Activated CD8-positive, alpha-beta memory T cell treated with anti-CD3 and anti-CD28 coated beads for 36 hours (primary cell): Measurements from ENCODE around the gene ZMYND12. TPM values are rescaled to one million over a fixed set of nuclear protein-coding genes. Genes with fewer than 3 reads are reported as not detected.

Source experiments
- CTCF ChIA-PET: fragments of 350-600 bp; sonication (Branson Sonifier 250); formaldehyde crosslinking; loops from one replicate; lab custom pipeline; 2021; ENCODE audit warnings: antibody characterized with exemption; lab: Charles Lee
- POLR2A ChIA-PET: fragments of 350-600 bp; sonication (Branson Sonifier 250); formaldehyde crosslinking; loops from one replicate; lab custom pipeline; 2021; ENCODE audit warnings: antibody characterized with exemption; lab: Charles Lee
- total RNA-seq, 2 experiments: library from RNA; stranded (reverse); gene quantifications; one replicate each; pipeline ENCODE4 v1.2.3, GENCODE V29; 2021

ZMYND12 gene
- total RNA-seq, 2 experiments from 2014 or later, result 0.34 to 0.84 TPM

DNA sequence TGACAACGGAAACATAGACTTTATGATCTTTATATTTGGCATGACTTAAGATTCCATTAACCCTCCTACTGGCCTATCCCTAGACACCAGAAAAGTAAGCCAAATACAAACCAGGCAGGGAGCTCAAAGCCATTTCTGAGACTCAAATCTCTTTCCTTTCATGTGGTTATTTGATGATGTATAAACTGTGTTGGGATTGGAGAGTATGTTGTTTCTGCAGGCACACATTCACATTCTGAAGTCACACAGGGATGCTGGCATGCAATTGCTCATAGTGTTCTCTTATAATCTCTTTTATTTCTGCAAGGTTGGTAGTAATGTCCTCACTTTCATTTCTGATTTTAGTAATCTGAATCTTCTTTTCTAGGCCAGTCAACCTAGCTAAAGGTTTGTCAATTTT, 5.8 kb downstream of the ZMYND12 start:
- ChIA-PET POLR2A (no interaction called here), CTCF (no interaction called here)

DNA sequence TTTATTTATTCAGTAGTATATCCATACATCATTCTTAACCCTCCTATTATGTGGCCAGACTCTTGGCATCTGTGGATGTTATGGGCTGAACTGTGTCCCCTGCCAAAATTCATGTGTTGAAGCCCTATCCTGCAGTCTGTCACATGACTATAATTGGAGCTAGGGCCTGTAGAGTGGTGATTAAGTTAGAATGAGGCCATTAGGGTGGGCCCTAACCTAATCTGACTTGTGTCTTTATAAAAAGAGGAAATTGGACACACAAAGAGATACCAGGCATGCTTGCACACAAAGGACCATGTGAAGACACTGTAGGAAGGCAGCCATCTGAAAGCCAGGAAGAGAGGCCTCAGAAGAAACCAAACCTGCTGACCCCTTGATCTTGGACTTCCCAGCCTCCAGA, 6.6 kb downstream of the ZMYND12 start:
- ChIA-PET CTCF (no interaction called here), POLR2A (no interaction called here)

DNA sequence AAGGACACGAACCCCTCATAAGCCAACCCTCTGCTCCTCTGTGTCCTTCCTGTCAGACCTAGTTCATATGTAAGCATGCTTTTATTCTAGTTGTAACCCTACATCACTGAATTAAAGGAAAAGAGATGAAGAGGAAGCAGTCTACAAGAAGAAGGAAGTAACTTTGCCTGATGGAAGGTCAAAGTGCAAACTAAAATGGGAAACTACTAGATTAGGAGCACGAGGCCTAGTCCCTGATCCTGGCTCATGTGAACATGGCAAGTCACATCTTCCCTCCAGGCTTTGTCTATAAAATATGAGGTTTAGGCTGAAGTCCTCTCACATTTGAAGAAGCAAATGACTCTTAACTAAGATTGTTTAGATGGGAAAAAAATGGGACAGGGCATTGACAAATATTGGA, 13.2 kb downstream of the ZMYND12 start:
- POLR2A ChIA-PET, result no interaction called here
- CTCF ChIA-PET, result no interaction called here

DNA sequence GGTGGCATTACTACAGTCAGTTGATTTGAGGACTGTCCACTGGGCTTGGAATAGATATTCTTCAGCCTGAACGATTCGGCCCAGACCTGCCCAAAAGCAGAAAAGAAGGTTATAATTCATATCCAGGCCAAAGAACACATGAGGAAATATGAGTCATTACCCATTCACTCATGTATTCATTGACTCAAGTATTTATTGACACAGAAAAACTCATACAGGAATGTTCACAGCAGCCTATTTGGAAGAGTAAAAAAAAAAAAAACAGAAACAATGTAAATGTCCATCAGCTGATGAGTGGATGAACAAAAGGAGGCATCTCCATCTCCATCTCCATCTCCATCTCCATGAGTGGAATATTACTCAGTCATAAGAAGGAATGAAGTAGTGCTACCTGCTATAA, 15.9 kb downstream of the ZMYND12 start:
- ChIA-PET POLR2A (no interaction called here), CTCF (no interaction called here)

DNA sequence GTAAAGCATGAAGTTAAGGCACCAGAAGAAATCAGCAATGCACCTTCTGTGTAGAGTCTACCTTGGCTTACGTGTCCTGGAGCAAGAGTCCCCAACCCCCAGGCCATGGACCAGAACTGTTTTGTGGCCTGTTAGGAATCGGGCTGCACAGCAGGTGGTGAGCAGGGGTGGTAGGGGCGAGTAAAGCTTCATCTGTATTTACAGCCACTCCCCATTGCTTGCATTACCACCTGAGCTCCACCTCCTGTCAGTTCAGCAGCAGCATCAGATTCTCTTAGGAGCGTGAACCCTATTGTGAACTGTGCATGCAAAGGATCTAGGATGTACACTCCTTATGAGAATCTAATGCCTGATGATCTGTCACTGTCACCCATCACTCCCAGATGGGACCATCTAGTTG, 21.5 kb downstream of the ZMYND12 start:
- CTCF ChIA-PET, result no interaction called here

DNA sequence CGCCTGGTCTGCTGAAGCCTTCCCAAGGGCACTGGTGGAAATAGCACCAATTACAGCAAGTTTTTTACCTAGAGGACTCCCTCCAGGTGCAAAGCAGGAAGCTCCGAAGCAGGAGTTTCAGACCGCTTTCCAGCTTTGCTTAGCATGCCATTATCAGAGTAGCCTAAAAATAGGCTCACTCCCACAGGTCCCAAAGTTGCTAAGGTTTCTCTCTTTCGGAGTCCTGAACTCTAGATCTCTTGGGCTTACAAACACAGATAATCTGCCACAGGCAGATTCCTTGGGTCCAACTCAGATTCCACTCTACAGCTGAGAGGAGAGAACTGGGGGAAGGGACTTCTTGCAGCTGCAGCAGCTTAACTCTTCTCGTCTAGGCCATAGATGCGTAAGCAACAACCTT, 22.5 kb downstream of the ZMYND12 start:
- CTCF ChIA-PET, result no interaction called here

More for the DNA sequence above, 21.5 kb downstream of the ZMYND12 start:
- POLR2A ChIA-PET, result no interaction called here

DNA sequence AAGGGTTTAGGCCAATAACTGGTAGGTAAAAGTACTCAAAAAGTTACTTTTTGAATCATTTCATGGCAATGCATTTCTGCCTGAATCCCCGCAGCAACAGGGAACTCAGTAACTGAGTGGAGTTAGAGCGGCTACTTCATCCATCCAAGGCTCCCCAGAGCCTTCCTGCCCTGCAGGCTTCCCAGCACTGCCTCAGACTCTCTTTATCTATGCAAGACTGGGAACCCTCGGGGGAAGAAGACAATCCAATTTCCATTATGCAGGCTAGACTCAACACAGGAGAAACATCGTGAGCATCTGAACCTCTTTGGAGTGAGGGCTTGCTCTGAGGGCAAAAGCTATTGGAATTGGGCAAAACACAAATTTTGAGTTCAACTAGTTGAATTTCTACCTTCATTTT, 23.1 kb downstream of the ZMYND12 start:
- POLR2A ChIA-PET, result no interaction called here
- CTCF ChIA-PET, result no interaction called here

More for the DNA sequence above, 22.5 kb downstream of the ZMYND12 start:
- POLR2A ChIA-PET, result no interaction called here

DNA sequence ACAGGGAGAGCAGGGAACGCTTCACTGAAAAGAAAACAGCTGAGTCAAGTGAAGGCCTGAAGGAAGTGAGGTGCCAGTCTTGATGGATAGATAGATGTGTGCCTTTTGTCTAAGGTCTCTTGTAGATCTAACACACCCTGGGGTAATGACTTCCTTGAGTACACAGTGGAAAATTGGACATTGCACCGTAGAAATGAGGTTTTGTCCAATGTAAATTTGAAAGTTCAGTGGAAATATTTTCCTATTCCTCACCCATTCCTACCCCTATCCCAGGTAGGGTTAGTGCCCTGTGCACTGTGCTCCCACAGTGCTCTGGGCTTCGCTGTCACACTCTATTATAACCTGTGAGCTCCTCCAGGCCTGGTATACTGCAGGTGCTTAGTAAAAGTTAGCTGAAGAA, 24.3 kb downstream of the ZMYND12 start:
- POLR2A ChIA-PET, result no interaction called here
- CTCF ChIA-PET, result no interaction called here

DNA sequence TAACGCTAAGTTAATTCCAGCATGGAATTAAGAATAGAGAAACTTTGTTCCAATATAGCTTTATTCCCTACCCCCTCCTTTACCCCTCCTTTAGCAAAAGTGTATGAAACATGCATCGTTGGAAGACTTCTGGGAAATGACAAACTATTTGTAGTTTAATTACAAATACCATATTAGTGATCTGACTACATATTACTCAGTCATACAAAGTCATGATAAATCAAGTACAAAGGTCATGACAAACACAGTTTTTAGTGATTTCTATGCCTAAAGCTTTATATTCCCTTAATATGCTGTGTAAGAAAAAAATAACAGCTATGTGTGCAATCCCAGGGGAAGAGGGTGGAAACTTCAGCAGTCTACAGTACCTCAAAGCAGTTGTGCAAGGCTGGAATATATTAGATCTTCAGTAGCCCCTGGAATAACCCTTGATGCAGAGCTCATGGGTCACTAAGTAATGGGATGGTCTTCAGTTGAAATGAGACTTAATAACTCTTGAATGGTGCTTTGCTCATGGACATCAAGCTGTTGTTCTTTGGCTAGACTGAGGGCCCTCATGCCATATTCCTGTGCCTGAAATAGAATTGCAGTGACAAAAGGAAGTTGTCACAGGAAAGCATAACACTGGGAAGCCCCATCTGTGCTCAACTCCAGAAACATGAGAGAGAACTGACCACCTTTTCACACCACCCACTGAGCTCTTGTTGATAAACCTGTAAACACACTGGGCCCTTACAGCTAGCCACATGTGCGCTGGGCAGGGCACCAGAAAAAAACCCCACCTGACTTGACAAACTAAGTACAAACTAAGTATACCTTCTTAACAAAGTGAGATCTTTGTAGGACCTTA, 25.3 kb downstream of the ZMYND12 start:
- POLR2A ChIA-PET, result no interaction called here
- CTCF ChIA-PET, result no interaction called here

DNA sequence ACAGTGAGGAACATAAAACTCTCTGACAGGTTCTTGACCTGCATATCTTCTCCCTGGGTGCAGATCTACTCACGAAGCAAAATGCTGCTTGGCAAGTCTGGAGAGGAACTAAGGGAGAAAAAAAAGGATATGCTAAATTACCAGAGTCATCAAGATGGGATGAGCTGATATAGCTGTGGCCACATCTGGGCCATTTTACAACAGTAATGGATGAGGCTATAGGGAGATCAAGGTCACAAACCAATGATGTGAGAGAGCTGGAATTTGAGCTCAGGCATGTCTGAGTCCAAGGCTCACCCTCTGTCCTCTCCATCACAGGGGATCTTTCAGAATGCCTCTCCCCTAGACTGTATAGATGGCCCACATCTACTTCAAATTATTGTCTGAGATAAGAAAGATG, 26.2 kb downstream of the ZMYND12 start:
- ChIA-PET POLR2A (no interaction called here), CTCF (no interaction called here)

DNA sequence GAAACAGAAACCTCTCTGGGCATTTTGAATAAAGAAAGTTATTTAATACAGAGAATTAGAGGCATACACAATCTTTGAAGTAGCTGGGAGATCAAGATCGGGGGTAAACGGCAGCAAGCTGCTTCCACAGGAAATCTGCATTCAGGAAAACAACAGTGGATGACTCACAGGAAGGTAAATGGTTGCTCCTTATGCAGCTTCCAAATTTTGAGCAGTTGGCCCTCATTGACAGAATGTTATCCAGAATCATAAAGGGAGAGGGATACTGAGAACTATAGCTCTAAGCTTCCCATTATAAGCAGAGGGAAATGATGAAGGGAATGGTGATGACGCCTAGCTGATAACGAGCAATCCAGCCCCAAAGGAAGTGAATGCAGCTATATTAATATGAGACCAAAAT, 28.6 kb downstream of the ZMYND12 start:
- ChIA-PET POLR2A (no interaction called here), CTCF (no interaction called here)

DNA sequence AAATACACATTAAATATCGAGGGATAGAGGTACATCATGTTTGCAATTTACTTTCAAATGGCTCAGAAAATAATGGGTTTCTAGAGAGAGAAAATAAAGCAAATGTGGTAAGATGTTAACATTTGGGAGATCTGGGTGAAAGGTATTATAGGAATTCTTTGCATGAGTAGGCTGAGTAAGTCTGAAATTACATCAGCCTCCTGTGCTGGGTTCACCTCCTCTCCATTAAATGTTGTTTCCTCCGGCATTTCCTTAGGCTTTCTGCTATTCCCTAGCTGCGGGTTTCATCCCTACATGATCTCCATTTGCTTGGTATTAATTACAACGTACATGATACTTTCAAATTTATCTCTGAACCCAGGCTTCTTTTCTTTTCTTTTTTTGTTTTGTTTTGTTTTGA, 31.6 kb downstream of the ZMYND12 start:
- CTCF ChIA-PET, result no interaction called here
- POLR2A ChIA-PET, result no interaction called here

DNA sequence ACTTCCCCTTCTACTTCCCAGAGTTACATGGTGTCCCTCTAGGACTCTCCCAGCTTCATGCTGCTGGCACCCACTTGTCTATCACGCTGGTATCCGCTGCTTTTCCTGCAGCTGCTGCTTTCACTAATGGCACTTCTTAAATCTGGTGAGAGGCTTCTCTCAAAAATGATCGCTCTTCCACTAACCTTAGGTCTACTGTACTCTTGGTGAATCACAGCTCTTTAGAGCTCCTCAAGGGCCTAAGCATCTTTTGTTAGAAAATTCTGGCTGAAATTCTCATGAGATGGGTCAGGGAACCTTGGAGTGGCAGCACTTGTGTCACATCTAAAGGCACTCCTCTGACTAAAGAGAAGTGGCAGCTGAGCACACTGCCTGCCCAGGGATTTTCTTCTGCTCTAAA, 32.1 kb downstream of the ZMYND12 start:
- ChIA-PET CTCF (no interaction called here), POLR2A (no interaction called here)

DNA sequence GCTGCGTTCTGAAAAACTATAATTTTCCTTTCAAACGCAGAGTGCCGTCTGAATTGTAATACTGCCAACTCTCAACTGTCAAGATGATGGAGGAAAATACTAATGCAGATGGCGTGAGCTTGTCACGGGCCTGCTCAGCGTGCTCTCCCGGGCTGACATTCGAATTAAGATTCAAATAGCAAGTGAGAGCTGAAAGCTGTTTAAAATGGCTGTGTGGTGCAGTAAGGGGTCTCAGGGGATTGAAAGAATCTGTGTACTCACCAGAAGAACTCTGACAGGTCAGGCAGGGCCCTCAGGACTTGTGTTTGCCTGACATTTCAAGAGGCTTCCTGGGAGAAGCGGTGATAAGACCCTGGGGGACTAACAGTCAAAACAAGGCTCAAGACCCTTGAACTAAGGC, 33.1 kb downstream of the ZMYND12 start:
- ChIA-PET POLR2A (no interaction called here), CTCF (no interaction called here)

DNA sequence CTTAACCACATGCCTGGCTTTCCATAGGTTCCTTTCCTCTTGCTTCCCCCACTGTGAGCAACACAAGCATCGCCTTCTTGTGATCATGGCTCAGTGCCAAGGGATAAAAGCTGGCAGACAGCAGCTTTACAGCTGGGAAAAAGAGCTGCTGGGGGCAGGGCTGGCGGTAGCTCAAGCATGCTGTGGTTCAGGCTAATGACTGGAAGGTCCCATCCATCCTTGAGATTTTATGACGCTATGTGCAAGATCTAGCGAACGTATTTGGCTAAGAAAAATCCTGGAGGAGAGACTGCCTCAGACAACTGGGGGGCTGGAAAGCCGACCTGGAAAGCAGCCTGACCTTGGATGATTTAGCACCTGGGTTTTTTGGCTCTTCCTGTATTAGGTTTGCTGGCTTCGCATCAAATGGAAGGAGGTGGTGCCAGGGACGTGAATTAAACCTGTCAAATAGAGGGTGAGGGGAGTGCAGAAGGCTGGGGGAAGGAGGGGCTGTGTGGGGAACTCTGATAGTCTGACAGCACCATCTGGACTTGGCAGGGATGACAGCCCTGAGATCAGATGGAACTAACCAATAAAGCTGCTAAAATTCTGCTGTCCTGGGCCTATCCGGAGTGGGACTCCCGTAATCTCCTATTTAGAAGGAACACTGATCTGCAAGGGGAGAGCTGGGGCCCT, 34.8 kb downstream of the ZMYND12 start:
- ChIA-PET POLR2A (no interaction called here), CTCF (no interaction called here)

DNA sequence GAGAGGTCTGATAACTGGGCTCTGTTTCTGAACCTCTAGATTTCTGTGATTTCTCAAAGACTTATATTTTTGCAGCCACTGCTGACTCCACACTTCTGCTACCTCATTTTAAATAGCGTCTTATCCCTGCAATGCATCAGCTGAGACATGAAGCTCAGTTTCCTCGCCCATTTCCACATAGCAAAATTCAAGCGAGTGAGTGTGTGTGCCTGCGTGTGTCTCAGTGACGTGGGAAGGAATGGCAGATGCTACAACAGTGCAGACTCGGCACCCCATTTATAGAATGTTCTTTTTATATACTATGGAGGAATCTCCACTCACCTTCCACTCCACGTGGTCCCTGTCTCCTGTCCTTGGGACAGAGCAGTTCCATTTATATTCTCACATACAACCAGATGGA, 35.7 kb downstream of the ZMYND12 start:
- CTCF ChIA-PET, result no interaction called here
- POLR2A ChIA-PET, result no interaction called here

DNA sequence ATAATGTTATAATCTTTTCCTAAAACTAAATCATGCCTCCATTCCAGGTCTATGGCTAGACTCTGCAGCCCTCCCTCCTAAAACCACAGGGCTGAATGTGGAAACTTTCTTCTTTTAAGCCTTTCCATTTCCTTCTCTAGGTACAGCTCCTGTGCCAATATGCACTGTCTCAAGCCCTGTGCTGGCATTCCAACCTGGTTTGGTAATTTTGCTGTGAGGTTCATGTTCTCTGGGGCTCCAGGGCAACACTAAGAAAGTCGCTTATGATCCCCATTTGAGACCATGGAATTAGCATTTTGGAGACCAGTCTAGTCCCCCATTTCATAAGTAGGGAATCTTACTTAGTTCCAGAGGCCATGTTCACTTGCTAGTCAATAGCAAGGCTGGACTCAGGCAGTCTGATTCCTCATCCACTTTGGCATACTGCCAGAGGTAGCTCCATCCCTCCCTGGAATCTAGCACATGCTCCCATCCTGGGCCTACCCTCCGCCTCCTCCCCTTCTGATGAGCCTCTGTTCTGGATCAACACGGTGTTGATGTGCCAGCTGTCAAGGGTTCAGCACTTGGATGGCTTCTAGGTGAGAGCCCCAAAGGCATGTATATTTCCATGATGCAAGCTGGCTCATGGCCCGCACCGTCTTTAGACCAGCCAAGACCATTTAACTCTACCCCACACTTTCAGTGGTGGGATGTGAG, 36.5 kb downstream of the ZMYND12 start:
- ChIA-PET CTCF (no interaction called here), POLR2A (no interaction called here)

DNA sequence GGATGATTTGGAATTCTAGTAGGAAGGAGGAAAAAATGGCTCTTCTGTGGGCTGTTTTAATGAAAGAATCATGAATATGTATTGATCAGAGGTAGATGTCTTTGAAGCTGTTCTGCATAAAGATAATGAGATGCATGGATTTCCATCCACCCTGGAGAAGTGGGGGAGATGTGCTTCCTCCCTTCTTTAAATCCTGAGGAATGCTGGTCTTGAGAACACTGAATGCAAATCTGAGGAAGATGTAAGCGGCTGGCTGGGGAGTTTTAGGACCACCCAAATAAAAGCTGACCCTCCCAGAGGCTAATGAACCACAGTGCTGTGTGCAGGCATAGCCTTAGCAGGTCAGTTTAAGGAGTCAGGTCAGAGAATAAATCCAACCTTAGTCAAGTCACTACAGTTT, 37.3 kb downstream of the ZMYND12 start:
- POLR2A ChIA-PET, result no interaction called here
- CTCF ChIA-PET, result no interaction called here

DNA sequence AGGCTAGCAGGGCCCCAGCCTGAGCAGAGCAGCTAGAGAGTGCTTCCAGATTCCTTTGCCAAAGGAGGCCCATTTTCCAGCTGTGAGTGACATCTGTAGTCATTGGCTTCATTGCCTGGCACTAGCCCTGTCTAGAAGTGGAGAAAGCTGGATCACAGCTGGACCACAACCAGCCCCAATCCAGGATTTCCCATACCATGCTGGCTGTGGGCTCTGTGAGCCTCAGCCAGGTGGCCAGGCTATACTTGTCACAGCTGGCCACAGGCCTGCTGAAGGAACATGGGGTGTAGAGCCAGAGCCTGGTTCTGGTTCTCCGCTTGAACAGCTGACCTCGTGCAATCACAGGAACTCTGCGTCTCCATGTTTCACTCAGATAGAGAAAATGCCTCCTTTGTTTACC, 38.7 kb downstream of the ZMYND12 start:
- ChIA-PET POLR2A (no interaction called here), CTCF (no interaction called here)

DNA sequence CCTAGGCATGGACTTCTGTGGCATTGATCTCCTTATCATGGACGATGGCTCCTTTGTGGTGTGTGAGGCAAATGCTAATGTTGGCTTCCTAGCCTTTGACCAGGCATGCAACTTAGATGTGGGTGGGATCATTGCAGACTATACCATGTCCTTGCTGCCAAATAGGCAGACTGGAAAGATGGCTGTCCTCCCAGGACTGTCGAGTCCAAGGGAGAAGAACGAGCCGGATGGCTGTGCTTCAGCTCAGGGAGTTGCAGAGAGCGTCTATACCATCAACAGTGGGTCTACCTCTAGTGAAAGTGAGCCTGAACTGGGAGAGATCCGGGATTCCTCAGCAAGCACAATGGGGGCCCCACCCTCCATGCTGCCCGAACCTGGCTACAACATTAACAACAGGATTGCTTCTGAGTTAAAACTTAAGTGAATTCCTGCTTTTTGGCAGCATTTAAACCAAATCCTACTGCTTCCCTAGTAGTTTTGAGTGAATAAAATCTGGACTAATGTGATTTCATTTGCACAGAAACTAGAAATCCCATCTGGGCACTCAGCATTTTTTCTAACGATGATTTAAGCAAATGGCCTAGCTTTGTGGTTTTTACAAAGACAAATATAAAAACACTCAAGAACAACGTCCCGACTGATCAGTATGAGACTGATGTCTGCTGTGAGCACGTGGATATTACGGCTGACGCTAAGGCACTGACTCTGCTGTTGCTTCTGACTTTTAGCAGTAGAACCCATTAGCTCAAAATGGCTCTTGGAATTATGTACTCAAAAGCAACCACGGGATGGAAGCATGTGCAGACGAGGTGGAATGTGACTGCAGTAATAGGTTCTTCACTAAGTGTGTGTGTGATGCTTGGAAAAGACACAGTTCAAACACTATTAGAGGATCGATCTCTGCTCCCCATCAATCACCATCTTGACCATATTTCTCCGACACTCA, 41.0 kb downstream of the ZMYND12 start:
- ChIA-PET POLR2A (no interaction called here), CTCF (no interaction called here)
